ENCODE results near the gene KCNK3. TPM values are rescaled to one million over a fixed set of nuclear protein-coding genes. Genes with fewer than 3 reads are reported as not detected.

The KCNK3 gene
- total RNA-seq, 2 donors from 2014 or later: 10.5 to 20.5 TPM

GRCh38 chr2:26730549-26731344, 38.2 kb downstream of the KCNK3 start:
- no peaks in the 10 kb centered on the region for H3K27me3 ChIP-seq
- no peak overlapping the region for H3K27ac ChIP-seq
- no peak for ATAC-seq
- TF ChIP-seq POLR2A (IDR thresholded peaks at IDR 0.05): no peak
- no peak for TF ChIP-seq CTCF (IDR thresholded peaks at IDR 0.05)
- intact Hi-C loops (cut with DNase I): loop anchor here (10.0 kb wide), 1 partner anchor 46 kb away; no protein-coding TSS in a partner anchor
- H3K4me1 ChIP-seq: peaks cover 4% of the 10 kb centered on the region
- no peak overlapping the region for H3K4me3 ChIP-seq
- H3K36me3 ChIP-seq (replicated peaks in 1 of 2; ENCODE audit: insufficient read depth in 1 of 2, low read depth in 2 of 2): no peaks in the 10 kb centered on the region
- H3K9me3 ChIP-seq: no peaks in the 10 kb centered on the region
- 71 to 100% methylated on average over 1 to 18 of the region's 19 CpGs for WGBS, 2 donors
- DNase-seq: no peak

GRCh38 chr2:26731714-26732113, 39.2 kb downstream of the KCNK3 start:
- Histone ChIP-seq H3K4me3 (no peak overlapping the region), H3K27me3 (no peaks in the 10 kb centered on the region), H3K27ac (no peak overlapping the region), H3K4me1 (no peaks in the 10 kb centered on the region), H3K9me3 (no peaks in the 10 kb centered on the region), H3K36me3 (replicated peaks in 1 of 2; ENCODE audit: insufficient read depth in 1 of 2, low read depth in 2 of 2) (no peaks in the 10 kb centered on the region)
- TF ChIP-seq CTCF (IDR thresholded peaks at IDR 0.05): no peak
- TF ChIP-seq POLR2A (IDR thresholded peaks at IDR 0.05): no peak
- no peak for ATAC-seq
- no peak for DNase-seq
- WGBS, 2 donors: 83 to 93% methylated on average over 3 to 4 of the region's 4 CpGs
- intact Hi-C loops (cut with DNase I): loop anchor here (10.0 kb wide), 1 partner anchor 47 kb away; no protein-coding TSS in a partner anchor

- Histone ChIP-seq H3K36me3 (replicated peaks in 1 of 2; ENCODE audit: insufficient read depth in 1 of 2, low read depth in 2 of 2) (no peaks in the 10 kb centered on the region), H3K4me1 (no peaks in the 10 kb centered on the region), H3K4me3 (no peak overlapping the region), H3K27ac (no peak overlapping the region), H3K27me3 (no peaks in the 10 kb centered on the region), H3K9me3 (no peaks in the 10 kb centered on the region)
- TF ChIP-seq CTCF (IDR thresholded peaks at IDR 0.05) (no peak), POLR2A (IDR thresholded peaks at IDR 0.05) (no peak)
- intact Hi-C loops (cut with DNase I): loop anchor here (10.0 kb wide), 1 partner anchor 48 kb away; no protein-coding TSS in a partner anchor
- no peak for DNase-seq
- 88 to 89% methylated on average over 3 of the region's 3 CpGs for WGBS, 2 donors
- ATAC-seq: no peak
These were observed 39.9 kb downstream of the KCNK3 start for GRCh38 chr2:26732446-26732845.

- intact Hi-C loops (cut with DNase I): loop anchor here (10.0 kb wide), 1 partner anchor 49 kb away; no protein-coding TSS in a partner anchor
- H3K4me1 ChIP-seq: no peaks in the 10 kb centered on the region
- H3K36me3 ChIP-seq (replicated peaks in 1 of 2; ENCODE audit: insufficient read depth in 1 of 2, low read depth in 2 of 2): no peaks in the 10 kb centered on the region
- H3K4me3 ChIP-seq: no peak overlapping the region
- H3K9me3 ChIP-seq: no peaks in the 10 kb centered on the region
- TF ChIP-seq CTCF (IDR thresholded peaks at IDR 0.05): no peak
- TF ChIP-seq POLR2A (IDR thresholded peaks at IDR 0.05): no peak
- H3K27ac ChIP-seq: no peak overlapping the region
- WGBS, 2 donors: 85 to 92% methylated on average over 9 of the region's 9 CpGs
- ATAC-seq: no peak
- no peaks in the 10 kb centered on the region for H3K27me3 ChIP-seq
- DNase-seq: no peak
These were observed 40.9 kb downstream of the KCNK3 start for GRCh38 chr2:26733413-26733812.

Measured in body of pancreas (tissue), 4 donors.